Measurements from ENCODE around the gene CEACAM19. TPM values are rescaled to one million over a fixed set of nuclear protein-coding genes. Genes with fewer than 3 reads are reported as not detected.

CEACAM19 gene
- total RNA-seq, 4 donors from 2014 or later = 0.78 to 5.5 (median 3.8) TPM

- intact Hi-C loops (cut with DNase I) = no loop called here
- Histone ChIP-seq H3K36me3 (no peaks in the 10 kb centered on the region), H3K27ac (no peak overlapping the region), H3K27me3 (no peaks in the 10 kb centered on the region), H3K9me3 (no peaks in the 10 kb centered on the region), H3K4me3 (replicated peaks in 1 of 3) (no peak overlapping the region), H3K4me1 (peaks cover 4 to 34% of the 10 kb centered on the region in 2 donors)
- no peak for DNase-seq
- WGBS, 2 donors = 79 to 81% methylated on average over 4 of the region's 4 CpGs
- no peak for TF ChIP-seq CTCF (IDR thresholded peaks at IDR 0.05)
- TF ChIP-seq POLR2A (IDR thresholded peaks at IDR 0.05) = no peak
These were observed 2.2 kb downstream of the CEACAM19 start for GRCh38 chr19:44673510-44673909.

GRCh38 chr19:44675521-44675920, 4.2 kb downstream of the CEACAM19 start:
- no peak overlapping the region for H3K4me3 ChIP-seq (replicated peaks in 1 of 3)
- H3K9me3 ChIP-seq = no peaks in the 10 kb centered on the region
- 46 to 55% methylated on average over 6 of the region's 6 CpGs for WGBS, 2 donors
- peak; percentile 59 to 67 for DNase-seq
- intact Hi-C loops (cut with DNase I) = no loop called here
- H3K36me3 ChIP-seq = no peaks in the 10 kb centered on the region
- H3K27me3 ChIP-seq = no peaks in the 10 kb centered on the region
- peak overlapping the region in 1 of 3 donors; percentile 49 for H3K27ac ChIP-seq
- no peak for TF ChIP-seq POLR2A (IDR thresholded peaks at IDR 0.05)
- no peak for TF ChIP-seq CTCF (IDR thresholded peaks at IDR 0.05)
- H3K4me1 ChIP-seq = peaks cover 4 to 34% of the 10 kb centered on the region in 2 donors

GRCh38 chr19:44677019-44677811, 5.9 kb downstream of the CEACAM19 start:
- 54 to 56% methylated on average over 8 of the region's 8 CpGs for WGBS, 2 donors
- intact Hi-C loops (cut with DNase I) = no loop called here
- Histone ChIP-seq H3K4me1 (peaks cover 4 to 23% of the 10 kb centered on the region in 2 donors), H3K27me3 (no peaks in the 10 kb centered on the region), H3K36me3 (no peaks in the 10 kb centered on the region), H3K4me3 (replicated peaks in 1 of 3) (no peak overlapping the region), H3K9me3 (no peaks in the 10 kb centered on the region), H3K27ac (peak overlapping the region; percentile 26 to 58 (median 33))
- TF ChIP-seq POLR2A (IDR thresholded peaks at IDR 0.05) (no peak), CTCF (IDR thresholded peaks at IDR 0.05) (no peak)
- peak in 1 of 2 donors; percentile 41 for DNase-seq

GRCh38 chr19:44680536-44680935, 9.3 kb downstream of the CEACAM19 start:
- no peaks in the 10 kb centered on the region for H3K9me3 ChIP-seq
- H3K27me3 ChIP-seq = no peaks in the 10 kb centered on the region
- peaks cover 4 to 28% of the 10 kb centered on the region in 2 donors for H3K4me1 ChIP-seq
- H3K4me3 ChIP-seq (replicated peaks in 1 of 3) = no peak overlapping the region
- no peak overlapping the region for H3K27ac ChIP-seq
- no peak for TF ChIP-seq POLR2A (IDR thresholded peaks at IDR 0.05)
- TF ChIP-seq CTCF (IDR thresholded peaks at IDR 0.05) = no peak
- no peak for DNase-seq
- no peaks in the 10 kb centered on the region for H3K36me3 ChIP-seq
- intact Hi-C loops (cut with DNase I) = no loop called here

- intact Hi-C loops (cut with DNase I) = no loop called here
- Histone ChIP-seq H3K4me1 (peaks cover 8 to 33% of the 10 kb centered on the region in 2 donors), H3K27me3 (no peaks in the 10 kb centered on the region), H3K27ac (no peak overlapping the region), H3K9me3 (no peaks in the 10 kb centered on the region), H3K36me3 (no peaks in the 10 kb centered on the region), H3K4me3 (replicated peaks in 1 of 3) (no peak overlapping the region)
- DNase-seq = no peak
- TF ChIP-seq CTCF (IDR thresholded peaks at IDR 0.05) (no peak), POLR2A (IDR thresholded peaks at IDR 0.05) (no peak)
- WGBS, 2 donors = 83 to 86% methylated on average over 10 of the region's 15 CpGs
These were observed 10.9 kb downstream of the CEACAM19 start for GRCh38 chr19:44681992-44682790.
